Right lobe of liver (tissue), 4 donors: ENCODE results near the gene MAP3K4.

Experiments
- CTCF ChIP-seq, 4 donors: fragments of 200-600 bp in 3 of 4; fragments of 450-650 bp in 1 of 4; IDR thresholded peaks; one replicate each; pipeline versions ENCODE4 v1.5.1 to v1.8.0; 2016 to 2022; ENCODE audit warnings: antibody characterized with exemption in 4 of 4, mild to moderate bottlenecking in 2 of 4
- POLR2A ChIP-seq: fragments of 450-650 bp; IDR thresholded peaks from one replicate; pipeline ENCODE4 v1.6.1; 2017; ENCODE audit warnings: antibody characterized with exemption, mild to moderate bottlenecking
- donor health status: DM: no; HTN: no; CAD: no.
- donor health status: DM: no; HTN: no; CAD: no.
- donor health status: DM: no; HTN: yes; CAD: no.

GRCh38 chr6:161066511-161066910 lies 74.9 kb downstream of the MAP3K4 start:
- TF ChIP-seq CTCF (IDR thresholded peaks at IDR 0.05) (no peak), POLR2A (no peak)
